Kidney (tissue), 14 donors: Measurements from ENCODE around the gene DOK6. TPM values are rescaled to one million over a fixed set of nuclear protein-coding genes. Genes with fewer than 3 reads are reported as not detected.

ENCODE experiments used
- DNase-seq, 5 donors: peaks; one replicate each; pipeline ENCODE4 v3.0.0-alpha.2; 2013 to 2020
- FAIRE-seq: peaks from 2 replicates; lab custom pipeline; 2012; peaks lifted over from hg19 to GRCh38; lab: Jason Lieb, UNC
- H3K27ac ChIP-seq, 2 donors: one replicate each; pipeline ENCODE4 v1.7.0; 2013; ENCODE audit warnings: low read depth in 2 of 2, low read length in 2 of 2, inconsistent platforms in 1 of 2
- H3K27me3 ChIP-seq: one replicate; pipeline ENCODE4 v1.7.1; 2013; ENCODE audit warnings: low read length, inconsistent platforms; ENCODE audit not compliant: control insufficient read depth, insufficient read depth
- H3K36me3 ChIP-seq, 3 donors: one replicate each; pipeline versions ENCODE4 v1.7.0 to v1.7.1; 2013; ENCODE audit warnings: low read length in 3 of 3, control low read depth in 1 of 3, inconsistent platforms in 1 of 3; ENCODE audit not compliant: insufficient read depth in 3 of 3, control insufficient read depth in 2 of 3
- H3K4me1 ChIP-seq, 3 donors: one replicate each; pipeline versions ENCODE4 v1.7.0 to v1.7.1; 2013; ENCODE audit warnings: low read length in 3 of 3, inconsistent platforms in 1 of 3, low read depth in 1 of 3; ENCODE audit not compliant: control insufficient read depth in 2 of 3, insufficient read depth in 2 of 3
- H3K4me3 ChIP-seq, 3 donors: one replicate each; pipeline versions ENCODE4 v1.7.0 to v1.8.1; 2013; ENCODE audit warnings: low read length in 3 of 3, control low read depth in 1 of 3, inconsistent platforms in 1 of 3
- H3K9ac ChIP-seq, 3 donors: one replicate each; pipeline versions ENCODE4 v1.7.0 to v1.7.1; 2013; ENCODE audit warnings: low read length in 3 of 3, control low read depth in 1 of 3, inconsistent platforms in 1 of 3
- H3K9me3 ChIP-seq, 3 donors: one replicate each; pipeline versions ENCODE4 v1.7.0 to v1.7.1; 2013; ENCODE audit warnings: low read length in 3 of 3, control low read depth in 1 of 3, inconsistent platforms in 1 of 3; ENCODE audit not compliant: control insufficient read depth in 2 of 3, insufficient read depth in 1 of 3
- intact Hi-C: fragments of 100-400 bp; cut with DNase I; formaldehyde crosslinking; loops from one replicate; pipeline ENCODE4 v1.11.1; 2022
- polyA plus RNA-seq: library from polyadenylated mRNA; stranded (reverse); fragments of 350-450 nt; fragmentation: Illumina TruSeq; extraction: RNeasy Lipid Tissue Mini Kit (QIAGEN cat#74804); gene quantifications from one replicate; pipeline ENCODE4 v1.2.3, GENCODE V29; 2014; ENCODE audit warnings: low read depth, low replicate concordance; ENCODE audit not compliant: insufficient read depth
- total RNA-seq: library from RNA; stranded (reverse); fragmentation: NEBNext Ultra II Directional; extraction: Animal tissue kit (Norgen Biotek cat#: 25700); gene quantifications from one replicate; pipeline ENCODE4 v1.2.1, GENCODE V29; 2021
- TF ChIP-seq, protein P1 (sequence below): IDR thresholded peaks from 3 replicates; pipeline ENCODE4 v1.5.1; 2012; ENCODE audit warnings: mild to moderate bottlenecking, moderate library complexity, borderline replicate concordance; ENCODE audit not compliant: insufficient read depth; ENCODE audit errors: extremely low read depth
- donor health status: control.
- donor health status: control.
- donor health status: control.
- donor health status: control.
- donor health status: control.
- donor health status: DM: yes; HTN: yes; CAD: no.
- donor health status: Normal renal cell carcinoma (clear cell type).

Gene DOK6
- total and polyA plus RNA-seq, 2 donors from 2014 or later: 3.8 to 4.6 TPM

- no peak overlapping the region for H3K4me3 ChIP-seq
- no peak overlapping the region for H3K27ac ChIP-seq
- FAIRE-seq (no peak), DNase-seq (no peak)
- no peak overlapping the region for H3K9ac ChIP-seq
- TF ChIP-seq, protein P1, sequence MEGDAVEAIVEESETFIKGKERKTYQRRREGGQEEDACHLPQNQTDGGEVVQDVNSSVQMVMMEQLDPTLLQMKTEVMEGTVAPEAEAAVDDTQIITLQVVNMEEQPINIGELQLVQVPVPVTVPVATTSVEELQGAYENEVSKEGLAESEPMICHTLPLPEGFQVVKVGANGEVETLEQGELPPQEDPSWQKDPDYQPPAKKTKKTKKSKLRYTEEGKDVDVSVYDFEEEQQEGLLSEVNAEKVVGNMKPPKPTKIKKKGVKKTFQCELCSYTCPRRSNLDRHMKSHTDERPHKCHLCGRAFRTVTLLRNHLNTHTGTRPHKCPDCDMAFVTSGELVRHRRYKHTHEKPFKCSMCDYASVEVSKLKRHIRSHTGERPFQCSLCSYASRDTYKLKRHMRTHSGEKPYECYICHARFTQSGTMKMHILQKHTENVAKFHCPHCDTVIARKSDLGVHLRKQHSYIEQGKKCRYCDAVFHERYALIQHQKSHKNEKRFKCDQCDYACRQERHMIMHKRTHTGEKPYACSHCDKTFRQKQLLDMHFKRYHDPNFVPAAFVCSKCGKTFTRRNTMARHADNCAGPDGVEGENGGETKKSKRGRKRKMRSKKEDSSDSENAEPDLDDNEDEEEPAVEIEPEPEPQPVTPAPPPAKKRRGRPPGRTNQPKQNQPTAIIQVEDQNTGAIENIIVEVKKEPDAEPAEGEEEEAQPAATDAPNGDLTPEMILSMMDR: no peak
- H3K27me3 ChIP-seq: no peaks in the 10 kb centered on the region
- no peaks in the 10 kb centered on the region for H3K4me1 ChIP-seq
- no peaks in the 10 kb centered on the region for H3K36me3 ChIP-seq
- intact Hi-C loops: no loop called here
- peaks cover 0 to 3% (median 0%) of the 10 kb centered on the region in 3 donors for H3K9me3 ChIP-seq
These were observed 47.2 kb downstream of the DOK6 start for GRCh38 chr18:69447886-69448285.

GRCh38 chr18:69455125-69455524, 54.4 kb downstream of the DOK6 start:
- no peak overlapping the region for H3K4me3 ChIP-seq
- no peak for DNase-seq
- intact Hi-C loops: no loop called here
- H3K9ac ChIP-seq: no peak overlapping the region
- no peaks in the 10 kb centered on the region for H3K36me3 ChIP-seq
- peaks cover 0 to 4% (median 0%) of the 10 kb centered on the region in 3 donors for H3K9me3 ChIP-seq
- H3K27ac ChIP-seq: no peak overlapping the region
- TF ChIP-seq, protein P1: no peak
- no peaks in the 10 kb centered on the region for H3K4me1 ChIP-seq
- H3K27me3 ChIP-seq: no peaks in the 10 kb centered on the region
- no peak for FAIRE-seq

- FAIRE-seq: no peak
- H3K9me3 ChIP-seq: no peaks in the 10 kb centered on the region
- H3K27me3 ChIP-seq: no peaks in the 10 kb centered on the region
- TF ChIP-seq, protein P1: no peak
- DNase-seq: peak in 1 of 5 donors; percentile 64
- no peak overlapping the region for H3K27ac ChIP-seq
- no peak overlapping the region for H3K9ac ChIP-seq
- H3K4me3 ChIP-seq: no peak overlapping the region
- no peaks in the 10 kb centered on the region for H3K4me1 ChIP-seq
- intact Hi-C loops: no loop called here
- H3K36me3 ChIP-seq: no peaks in the 10 kb centered on the region
These were observed 68.8 kb downstream of the DOK6 start for GRCh38 chr18:69469444-69469919.

DNA sequence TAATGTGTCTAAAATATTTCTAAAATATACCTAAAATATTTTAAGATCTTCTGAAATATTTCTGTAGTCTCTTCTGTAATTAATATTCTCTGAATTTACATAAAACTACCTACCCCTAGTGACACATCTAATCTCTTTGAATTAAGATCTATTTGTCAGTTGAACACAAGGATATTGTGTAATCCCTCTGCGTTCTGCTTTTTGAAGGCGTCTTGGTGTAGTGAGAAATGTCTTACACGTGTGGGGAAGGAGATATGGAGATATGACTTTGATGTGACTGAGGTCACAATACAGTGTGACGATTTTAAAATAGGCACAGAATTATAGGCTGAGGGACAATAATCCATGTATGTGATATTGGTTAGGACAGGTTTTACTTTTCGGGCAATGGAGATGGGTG, 79.8 kb downstream of the DOK6 start:
- no peaks in the 10 kb centered on the region for H3K36me3 ChIP-seq
- DNase-seq (no peak), FAIRE-seq (no peak)
- H3K27ac ChIP-seq: no peak overlapping the region
- no peaks in the 10 kb centered on the region for H3K4me1 ChIP-seq
- intact Hi-C loops: no loop called here
- H3K9ac ChIP-seq: no peak overlapping the region
- TF ChIP-seq, protein P1: no peak
- no peaks in the 10 kb centered on the region for H3K9me3 ChIP-seq
- no peak overlapping the region for H3K4me3 ChIP-seq
- H3K27me3 ChIP-seq: no peaks in the 10 kb centered on the region
